Heart left ventricle (tissue), 11 donors: ENCODE results near the gene GAPVD1. TPM values are rescaled to one million over a fixed set of nuclear protein-coding genes. Genes with fewer than 3 reads are reported as not detected.

ENCODE experiments used
- polyA plus RNA-seq, 2 donors: library from polyadenylated mRNA; stranded (reverse); fragments of 200-250 nt; gene quantifications; one replicate each; pipeline ENCODE4 v1.2.3, GENCODE V29; 2013
- total RNA-seq, 9 donors: library from RNA; depleted of rRNA in 2 of 9; stranded (reverse); fragments of >200 nt in 2 of 9; fragmentation: NEBNext Ultra II Directional in 3 of 9; extraction: Animal tissue kit (Norgen Biotek cat#: 25700) in 3 of 9; gene quantifications; one replicate each; pipeline versions ENCODE4 v1.1.0 to v1.2.4, GENCODE V29; 2016 to 2023
- donor health status: ischemic (EF 13 %, LVEDD 7.1; RV severe dilation, severe dysfunction).
- donor health status: healthy with polysubstance abuse.
- donor health status: DM: no; HTN: yes; CAD: no.
- donor health status: DM: no; HTN: no; CAD: no.
- donor health status: ischemic (EF 25% LVEDD 5.7; RV mildly dilated, moderate dysfunction).
- donor health status: healthy.
- donor health status: DM: yes; HTN: yes; CAD: no.
- donor health status: PGD.
- donor health status: nonischemic (EF 23%, LVEDD 6.1; RV moderate dilation, normal function).

GAPVD1 gene
- total and polyA plus RNA-seq, 11 donors, result 7.2 to 45.5 (median 32.4) TPM

Other genes with a start within 250 kb of the GAPVD1 start
- 1 to 10 TPM; 1.8 to 5.3 (median 4.0) TPM for gene SCAI, start 118.3 kb upstream of the GAPVD1 start, total RNA-seq
- 1 to 10 TPM; 1.4 to 1.6 TPM for gene SCAI, start 118.3 kb upstream of the GAPVD1 start, polyA plus RNA-seq
- gene PPP6C, start 72.0 kb upstream of the GAPVD1 start, total RNA-seq, result 10 to 100 TPM; 26.6 to 40.7 (median 37.7) TPM
- 10 to 100 TPM; 12.0 to 25.2 TPM for gene PPP6C, start 72.0 kb upstream of the GAPVD1 start, polyA plus RNA-seq
- 10 to 100 TPM in 5 of 9 donors, 1 to 10 TPM in 4; 7.4 to 12.2 (median 10.6) TPM for gene RABEPK, start 61.3 kb upstream of the GAPVD1 start, total RNA-seq
- gene RABEPK, start 61.3 kb upstream of the GAPVD1 start, polyA plus RNA-seq, result 10 to 100 TPM in 1 of 2 donors, 1 to 10 TPM in 1; 8.5 to 31.1 TPM
- gene HSPA5, start 20.5 kb upstream of the GAPVD1 start, total RNA-seq, result 100 to 1,000 TPM; 110 to 383 (median 242) TPM
- 1,000 to 10,000 TPM in 1 of 2 donors, 10 to 100 TPM in 1; 89.2 to 1,101 TPM for gene HSPA5, start 20.5 kb upstream of the GAPVD1 start, polyA plus RNA-seq